HG03439 (cell line): ENCODE results near the gene CREB1.
"Not testable (repeated sequence)": the region's sequence is repeated elsewhere in the genome, so short reads cannot be mapped to it uniquely, and the experiment has no call there.

Source experiments
- ATAC-seq: cut with Tn5 transposase; IDR thresholded peaks from one replicate; pipeline ENCODE4 v1.9.1; 2021; ENCODE audit warnings: mild to moderate bottlenecking, moderate library complexity; ENCODE audit not compliant: unreplicated experiment

The CREB1 gene

GRCh38 chr2:207614824-207615223 is 85.1 kb downstream of the CREB1 start:
- no peak for ATAC-seq

- ATAC-seq, result no peak
Observed at GRCh38 chr2:207616185-207616584, 86.4 kb downstream of the CREB1 start.

GRCh38 chr2:207617011-207617671 is 87.4 kb downstream of the CREB1 start:
- ATAC-seq, result no peak

GRCh38 chr2:207619764-207620203 is 90.0 kb downstream of the CREB1 start:
- peak; percentile 39 for ATAC-seq

GRCh38 chr2:207621501-207622039 is 91.8 kb downstream of the CREB1 start:
- no peak for ATAC-seq

- peak; percentile 29 for ATAC-seq
Observed at GRCh38 chr2:207624185-207625013, 94.6 kb downstream of the CREB1 start.

GRCh38 chr2:207625014-207625907 is 95.5 kb downstream of the CREB1 start, which contains the start of gene METTL21A:
METTL21A (minus strand) TSS chr2:207625394; CDS start chr2:207624375, 1,019 bp downstream.
- ATAC-seq, result peak; percentile 67

GRCh38 chr2:207629553-207629952 is 99.8 kb downstream of the CREB1 start:
- no peak for ATAC-seq

GRCh38 chr2:207630491-207630890 is 100.7 kb downstream of the CREB1 start:
- ATAC-seq, result no peak

- ATAC-seq, result no peak
Observed at GRCh38 chr2:207632575-207633493, 103.1 kb downstream of the CREB1 start.

GRCh38 chr2:207633686-207634085 is 103.9 kb downstream of the CREB1 start:
- ATAC-seq, result no peak

GRCh38 chr2:207635468-207636200 is 105.9 kb downstream of the CREB1 start:
- ATAC-seq, result no peak

- not testable (repeated sequence) for ATAC-seq
Observed at GRCh38 chr2:207639288-207639687, 109.5 kb downstream of the CREB1 start.

- no peak for ATAC-seq
Observed at GRCh38 chr2:207640160-207640559, 110.4 kb downstream of the CREB1 start.

- no peak for ATAC-seq
Observed at GRCh38 chr2:207640661-207641060, 110.9 kb downstream of the CREB1 start.

GRCh38 chr2:207643892-207644291 is 114.1 kb downstream of the CREB1 start:
- ATAC-seq, result no peak

- ATAC-seq, result not testable (repeated sequence)
Observed at GRCh38 chr2:207646582-207646981, 116.8 kb downstream of the CREB1 start.
